CD4-positive, CD25-positive, alpha-beta regulatory T cell (primary cell): Measurements from ENCODE around the gene ASGR2. TPM values are rescaled to one million over a fixed set of nuclear protein-coding genes. Genes with fewer than 3 reads are reported as not detected.

ENCODE experiments used
- ATAC-seq, 2 donors: fragments of 150-1000 bp; cut with Tn5 transposase; one replicate each; pipeline ENCODE4 v1.10.0; 2021; ENCODE audit warnings: low read depth in 2 of 2, moderate number of reproducible peaks in 2 of 2, moderate library complexity in 1 of 2
- DNase-seq, 3 donors: peaks; one replicate each; pipeline versions ENCODE4 v3.0.0 to v3.0.0-alpha.2; 2012 to 2022; ENCODE audit warnings: mixed read lengths in 1 of 3
- H3K27ac ChIP-seq: one replicate; pipeline ENCODE4 v1.7.0; 2013; ENCODE audit warnings: mild to moderate bottlenecking, low read length; ENCODE audit not compliant: insufficient read depth, poor library complexity, severe bottlenecking
- H3K27me3 ChIP-seq: one replicate; pipeline ENCODE4 v1.7.0; 2013; ENCODE audit warnings: low read length; ENCODE audit not compliant: control insufficient read depth, insufficient read depth
- H3K36me3 ChIP-seq: one replicate; pipeline ENCODE4 v1.7.0; 2013; ENCODE audit warnings: mild to moderate bottlenecking, low read length, moderate library complexity; ENCODE audit not compliant: control insufficient read depth, insufficient read depth
- H3K4me1 ChIP-seq: 2 replicates; pipeline ENCODE4 v1.7.0; 2013; ENCODE audit warnings: mild to moderate bottlenecking, low read length; ENCODE audit not compliant: insufficient read depth, control insufficient read depth, poor library complexity, severe bottlenecking
- H3K4me3 ChIP-seq: one replicate; pipeline ENCODE4 v1.7.0; 2013; ENCODE audit warnings: low read depth, mild to moderate bottlenecking, low read length, moderate library complexity
- H3K9me3 ChIP-seq, 2 experiments: 1 replicate in 1 of 2; 2 replicates in 1 of 2; pipeline ENCODE4 v1.7.0; 2013; ENCODE audit warnings: low read length in 2 of 2, mild to moderate bottlenecking in 1 of 2, moderate library complexity in 1 of 2; ENCODE audit not compliant: control insufficient read depth in 2 of 2
- H3K27ac Mint-ChIP-seq, 3 donors: one replicate each; pipeline ENCODE4 v1.8.0; 2020 to 2022; ENCODE audit warnings: mild to moderate bottlenecking in 3 of 3, mixed read lengths in 3 of 3, moderate library complexity in 2 of 3
- H3K27me3 Mint-ChIP-seq: one replicate; pipeline ENCODE4 v1.8.0; 2022; ENCODE audit warnings: mild to moderate bottlenecking, mixed read lengths
- H3K36me3 Mint-ChIP-seq: one replicate; pipeline ENCODE4 v1.8.0; 2020; ENCODE audit warnings: mixed read lengths
- H3K4me1 Mint-ChIP-seq, 4 donors: one replicate each; pipeline ENCODE4 v1.8.0; 2020 to 2022; ENCODE audit warnings: mixed read lengths in 4 of 4, mild to moderate bottlenecking in 1 of 4
- H3K4me3 Mint-ChIP-seq, 4 donors: one replicate each; pipeline ENCODE4 v1.8.0; 2020 to 2022; ENCODE audit warnings: mild to moderate bottlenecking in 4 of 4, mixed read lengths in 4 of 4, moderate library complexity in 3 of 4
- H3K9me3 Mint-ChIP-seq, 7 donors: one replicate each; pipeline ENCODE4 v1.8.0; 2020 to 2022; ENCODE audit warnings: mixed read lengths in 7 of 7, mild to moderate bottlenecking in 3 of 7, moderate library complexity in 2 of 7
- polyA plus RNA-seq, 4 donors: library from polyadenylated mRNA; unstranded; fragments of 300-500 nt; fragmentation: Illumina TruSeq; gene quantifications; one replicate each; pipeline ENCODE4 v1.2.3, GENCODE V29; 2021
- total RNA-seq: library from RNA; stranded (reverse); gene quantifications from one replicate; pipeline ENCODE4 v1.2.3, GENCODE V29; 2022

ASGR2 gene
- total and polyA plus RNA-seq, 5 donors from 2014 or later, result not detected

GRCh38 chr17:7068268-7068667 lies 46.4 kb downstream of the ASGR2 start:
- peaks cover 7 to 13% of the 10 kb centered on the region in 2 experiments for H3K9me3 ChIP-seq
- H3K27me3 ChIP-seq, result no peaks in the 10 kb centered on the region
- Mint-ChIP-seq H3K4me1 (no peaks in the 10 kb centered on the region), H3K4me3 (no peak overlapping the region), H3K27ac (no peak overlapping the region), H3K27me3 (peaks cover 26% of the 10 kb centered on the region), H3K9me3 (peaks cover 0 to 22% (median 10%) of the 10 kb centered on the region in 7 donors), H3K36me3 (no peaks in the 10 kb centered on the region)
- H3K4me3 ChIP-seq, result no peak overlapping the region
- DNase-seq (no peak), ATAC-seq (no peak)
- H3K27ac ChIP-seq, result no peak overlapping the region
- no peaks in the 10 kb centered on the region for H3K4me1 ChIP-seq
- H3K36me3 ChIP-seq, result no peaks in the 10 kb centered on the region

- no peak for DNase-seq
- no peaks in the 10 kb centered on the region for H3K27me3 ChIP-seq
- no peak overlapping the region for H3K4me3 ChIP-seq
- peaks cover 7 to 13% of the 10 kb centered on the region in 2 experiments for H3K9me3 ChIP-seq
- H3K4me1 Mint-ChIP-seq, result no peaks in the 10 kb centered on the region
- H3K9me3 Mint-ChIP-seq, result peaks cover 0 to 22% (median 10%) of the 10 kb centered on the region in 7 donors
- no peaks in the 10 kb centered on the region for H3K36me3 ChIP-seq
- H3K27ac Mint-ChIP-seq, result peak overlapping the region in 1 of 3 donors; percentile 41
- ATAC-seq, result no peak
- H3K4me1 ChIP-seq, result no peaks in the 10 kb centered on the region
- H3K27ac ChIP-seq, result no peak overlapping the region
- H3K4me3 Mint-ChIP-seq, result no peak overlapping the region
- H3K27me3 Mint-ChIP-seq, result peaks cover 31% of the 10 kb centered on the region
- no peaks in the 10 kb centered on the region for H3K36me3 Mint-ChIP-seq
These were observed 47.4 kb downstream of the ASGR2 start for GRCh38 chr17:7067198-7067597.

GRCh38 chr17:7064261-7064660 lies 50.4 kb downstream of the ASGR2 start:
- H3K36me3 Mint-ChIP-seq, result no peaks in the 10 kb centered on the region
- no peak for ATAC-seq
- peaks cover 0 to 21% (median 10%) of the 10 kb centered on the region in 7 donors for H3K9me3 Mint-ChIP-seq
- H3K36me3 ChIP-seq, result no peaks in the 10 kb centered on the region
- peaks cover 0 to 3% (median 0%) of the 10 kb centered on the region in 4 donors for H3K4me1 Mint-ChIP-seq
- H3K27ac Mint-ChIP-seq, result no peak overlapping the region
- peaks cover 40% of the 10 kb centered on the region for H3K27me3 Mint-ChIP-seq
- DNase-seq, result no peak
- no peaks in the 10 kb centered on the region for H3K4me1 ChIP-seq
- no peak overlapping the region for H3K4me3 ChIP-seq
- H3K27ac ChIP-seq, result no peak overlapping the region
- no peak overlapping the region for H3K4me3 Mint-ChIP-seq
- H3K27me3 ChIP-seq, result no peaks in the 10 kb centered on the region
- H3K9me3 ChIP-seq, result peaks cover 7 to 13% of the 10 kb centered on the region in 2 experiments

- Mint-ChIP-seq H3K27ac (no peak overlapping the region), H3K4me1 (peaks cover 0 to 3% (median 0%) of the 10 kb centered on the region in 4 donors), H3K36me3 (no peaks in the 10 kb centered on the region), H3K4me3 (no peak overlapping the region), H3K9me3 (peaks cover 0 to 15% (median 6%) of the 10 kb centered on the region in 7 donors), H3K27me3 (peaks cover 36% of the 10 kb centered on the region)
- Histone ChIP-seq H3K4me1 (no peaks in the 10 kb centered on the region), H3K27ac (no peak overlapping the region), H3K4me3 (no peak overlapping the region), H3K27me3 (no peaks in the 10 kb centered on the region), H3K9me3 (peaks cover 3 to 10% of the 10 kb centered on the region in 2 experiments), H3K36me3 (no peaks in the 10 kb centered on the region)
- DNase-seq (no peak), ATAC-seq (no peak)
These were observed 51.0 kb downstream of the ASGR2 start for GRCh38 chr17:7063518-7064094.

- Histone ChIP-seq H3K9me3 (no peaks in the 10 kb centered on the region), H3K27me3 (no peaks in the 10 kb centered on the region), H3K27ac (no peak overlapping the region), H3K4me3 (no peak overlapping the region), H3K4me1 (no peaks in the 10 kb centered on the region), H3K36me3 (no peaks in the 10 kb centered on the region)
- ATAC-seq, result no peak
- peaks cover 0 to 2% (median 0%) of the 10 kb centered on the region in 7 donors for H3K9me3 Mint-ChIP-seq
- H3K36me3 Mint-ChIP-seq, result no peaks in the 10 kb centered on the region
- peaks cover 24% of the 10 kb centered on the region for H3K27me3 Mint-ChIP-seq
- H3K4me3 Mint-ChIP-seq, result no peak overlapping the region
- peaks cover 0 to 3% (median 0%) of the 10 kb centered on the region in 4 donors for H3K4me1 Mint-ChIP-seq
- no peak for DNase-seq
- H3K27ac Mint-ChIP-seq, result no peak overlapping the region
These were observed 54.3 kb downstream of the ASGR2 start for GRCh38 chr17:7060165-7060891.

GRCh38 chr17:7058831-7059447 lies 55.7 kb downstream of the ASGR2 start:
- Mint-ChIP-seq H3K36me3 (no peaks in the 10 kb centered on the region), H3K4me3 (no peak overlapping the region), H3K27me3 (peaks cover 20% of the 10 kb centered on the region), H3K4me1 (peaks cover 0 to 3% (median 0%) of the 10 kb centered on the region in 4 donors), H3K9me3 (peaks cover 0 to 2% (median 0%) of the 10 kb centered on the region in 7 donors), H3K27ac (peak overlapping the region in 1 of 3 donors; percentile 30)
- DNase-seq (no peak), ATAC-seq (no peak)
- Histone ChIP-seq H3K27ac (no peak overlapping the region), H3K27me3 (no peaks in the 10 kb centered on the region), H3K4me3 (no peak overlapping the region), H3K36me3 (no peaks in the 10 kb centered on the region), H3K4me1 (no peaks in the 10 kb centered on the region), H3K9me3 (no peaks in the 10 kb centered on the region)

- H3K36me3 ChIP-seq, result no peaks in the 10 kb centered on the region
- no peak overlapping the region for H3K27ac Mint-ChIP-seq
- H3K4me1 Mint-ChIP-seq, result peaks cover 0 to 5% (median 2%) of the 10 kb centered on the region in 4 donors
- no peaks in the 10 kb centered on the region for H3K36me3 Mint-ChIP-seq
- no peak overlapping the region for H3K4me3 ChIP-seq
- no peaks in the 10 kb centered on the region for H3K9me3 Mint-ChIP-seq
- no peaks in the 10 kb centered on the region for H3K9me3 ChIP-seq
- ATAC-seq, result no peak
- peaks cover 13% of the 10 kb centered on the region for H3K27me3 Mint-ChIP-seq
- H3K4me3 Mint-ChIP-seq, result no peak overlapping the region
- DNase-seq, result no peak
- H3K27ac ChIP-seq, result no peak overlapping the region
- H3K4me1 ChIP-seq, result no peaks in the 10 kb centered on the region
- H3K27me3 ChIP-seq, result no peaks in the 10 kb centered on the region
These were observed 58.2 kb downstream of the ASGR2 start for GRCh38 chr17:7056386-7056785.
